ENCODE data around the gene CHRNB1.
"Not testable (repeated sequence)": the region's sequence is repeated elsewhere in the genome, so short reads cannot be mapped to it uniquely, and the experiment has no call there.

The CHRNB1 gene

GRCh38 chr17:7466639-7467341 is 21.9 kb downstream of the CHRNB1 start:
- DNase-seq (ENCODE audit: low read depth), result no peak
- H3K4me3 ChIP-seq (ENCODE audit: low read depth, low read length), result no peak overlapping the region
- no peak for TF ChIP-seq CTCF (IDR thresholded peaks at IDR 0.05; ENCODE audit: control insufficient read depth, extremely low read depth, insufficient read depth)

DNA sequence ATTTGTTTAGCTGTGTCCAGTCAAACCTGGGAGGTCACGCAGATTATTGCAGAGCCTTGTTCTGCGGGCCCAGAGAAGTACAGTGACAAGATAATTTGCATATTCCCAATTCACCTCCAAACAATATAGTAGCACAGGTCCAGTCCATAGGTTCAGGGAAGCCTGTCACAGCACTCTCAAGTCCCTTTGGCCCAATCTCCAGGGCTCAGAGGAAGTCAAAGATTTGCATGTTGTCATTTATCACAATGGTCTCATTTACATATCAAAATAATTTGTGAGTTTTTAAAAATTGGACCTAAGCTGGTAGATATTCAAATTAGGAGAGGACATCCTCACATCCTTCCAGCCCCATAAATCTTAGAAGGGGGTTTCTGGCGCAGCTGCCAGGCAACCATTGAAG is 22.6 kb downstream of the CHRNB1 start:
- no peak overlapping the region for H3K4me3 ChIP-seq (ENCODE audit: low read depth, low read length)
- no peak for TF ChIP-seq CTCF (IDR thresholded peaks at IDR 0.05; ENCODE audit: control insufficient read depth, extremely low read depth, insufficient read depth)
- DNase-seq (ENCODE audit: low read depth), result no peak

- H3K4me3 ChIP-seq (ENCODE audit: low read depth, low read length), result no peak overlapping the region
- no peak for DNase-seq (ENCODE audit: low read depth)
- TF ChIP-seq CTCF (IDR thresholded peaks at IDR 0.05; ENCODE audit: control insufficient read depth, extremely low read depth, insufficient read depth), result no peak
These were observed 23.4 kb downstream of the CHRNB1 start for GRCh38 chr17:7468290-7468689.

DNA sequence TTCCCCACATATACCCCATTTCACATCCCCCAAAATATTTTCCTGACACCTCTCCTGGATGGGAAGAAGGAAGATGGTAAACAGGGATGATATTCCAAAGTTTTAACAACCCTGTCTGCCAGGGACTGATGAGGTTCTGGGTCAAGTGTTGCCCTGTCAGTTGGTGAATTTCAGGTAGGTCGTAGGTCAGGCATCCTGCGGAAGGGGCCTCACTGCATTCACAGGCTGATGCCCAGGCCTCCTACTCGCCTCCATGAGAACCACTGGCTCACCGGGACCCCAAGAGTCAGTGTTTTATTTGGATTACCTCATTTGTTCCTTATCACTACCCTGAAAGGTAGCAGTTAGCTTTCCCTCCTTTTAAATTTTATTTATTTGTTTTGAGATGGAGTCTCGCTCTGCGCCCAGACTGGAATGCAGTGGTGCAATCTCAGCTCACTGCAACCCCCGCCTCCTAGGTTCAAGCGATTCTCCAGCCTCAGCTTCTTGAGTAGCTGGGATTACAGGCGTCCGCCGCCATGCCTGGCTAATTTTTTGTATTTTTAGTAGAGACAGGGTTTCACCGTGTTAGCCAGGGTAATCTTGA is 24.0 kb downstream of the CHRNB1 start:
- no peak overlapping the region for H3K4me3 ChIP-seq (ENCODE audit: low read depth, low read length)
- TF ChIP-seq CTCF (IDR thresholded peaks at IDR 0.05; ENCODE audit: control insufficient read depth, extremely low read depth, insufficient read depth), result no peak
- no peak for DNase-seq (ENCODE audit: low read depth)

DNA sequence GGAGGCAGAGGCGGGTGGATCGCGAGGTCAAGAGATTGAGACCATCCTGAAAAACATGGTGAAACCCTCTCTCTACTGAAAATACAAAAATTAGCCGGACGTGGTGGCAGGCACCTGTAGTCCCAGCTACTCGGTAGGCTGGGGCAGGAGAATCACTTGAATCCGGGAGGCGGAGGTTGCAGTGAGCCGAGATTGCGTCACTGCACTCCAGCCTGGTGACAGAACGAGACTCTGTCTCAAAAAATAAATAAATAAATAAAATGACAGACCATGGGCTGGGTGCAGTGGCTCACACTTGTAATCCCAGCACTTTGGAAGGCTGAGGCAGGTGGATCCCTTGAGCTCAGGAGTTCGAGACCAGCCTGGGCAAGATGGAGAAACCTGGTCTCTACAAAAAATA is 25.0 kb downstream of the CHRNB1 start:
- not testable (repeated sequence) for DNase-seq (ENCODE audit: low read depth); H3K4me3 ChIP-seq (ENCODE audit: low read depth, low read length)

DNA sequence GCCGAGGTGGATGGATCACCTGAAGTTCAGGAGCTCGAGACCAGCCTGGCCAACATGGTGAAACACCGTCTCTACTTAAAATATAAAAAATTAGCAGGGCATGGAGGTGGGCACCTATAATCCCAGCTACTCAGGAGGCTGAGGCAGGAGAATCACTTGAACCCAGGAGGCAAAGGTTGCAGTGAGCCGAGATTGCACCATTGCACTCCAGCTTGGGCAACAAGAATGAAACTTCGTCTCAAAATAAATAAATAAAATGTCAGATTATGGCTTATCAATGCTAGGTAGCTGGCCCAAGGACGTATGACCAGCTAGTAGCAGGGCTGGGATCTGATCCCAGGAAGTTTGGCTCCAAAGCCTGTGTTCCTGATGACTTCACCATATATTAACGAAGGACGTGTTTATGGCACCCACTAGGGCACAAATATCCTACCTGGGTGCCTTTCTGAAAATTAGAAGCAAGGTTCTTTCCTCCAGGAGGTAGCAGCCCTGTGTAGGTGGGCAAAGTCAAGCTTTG is 25.7 kb downstream of the CHRNB1 start:
- DNase-seq (ENCODE audit: low read depth); H3K4me3 ChIP-seq (ENCODE audit: low read depth, low read length): not testable (repeated sequence)

- no peak overlapping the region for H3K4me3 ChIP-seq (ENCODE audit: low read depth, low read length)
- no peak for TF ChIP-seq CTCF (IDR thresholded peaks at IDR 0.05; ENCODE audit: control insufficient read depth, extremely low read depth, insufficient read depth)
- no peak for DNase-seq (ENCODE audit: low read depth)
These were observed 26.9 kb downstream of the CHRNB1 start for GRCh38 chr17:7471729-7472128.

- not testable (repeated sequence) for DNase-seq (ENCODE audit: low read depth); H3K4me3 ChIP-seq (ENCODE audit: low read depth, low read length)
These were observed 29.9 kb downstream of the CHRNB1 start for GRCh38 chr17:7474767-7475166.

All from LNCaP clone FGC (cell line).